Prostate gland (tissue), 2 donors: Measurements from ENCODE around the gene UTS2B. TPM values are rescaled to one million over a fixed set of nuclear protein-coding genes. Genes with fewer than 3 reads are reported as not detected.

Source experiments
- DNase-seq: peaks from one replicate; pipeline ENCODE4 v3.0.0-alpha.2; 2019; ENCODE audit warnings: low spot score
- H3K27ac ChIP-seq, 2 donors: fragments of 200-600 bp; sonication (generic); 2 replicates each; pipeline ENCODE4 v1.5.1; 2017 to 2019
- H3K27me3 ChIP-seq: fragments of 200-600 bp; sonication (generic); replicated peaks from 2 replicates; pipeline ENCODE4 v1.5.1; 2019; ENCODE audit not compliant: insufficient read depth
- H3K36me3 ChIP-seq, 2 donors: fragments of 200-600 bp; sonication (generic); 1 replicate in 1 of 2; 2 replicates in 1 of 2; pipeline versions ENCODE4 v1.5.1 to v1.8.1; 2017 to 2019
- H3K4me1 ChIP-seq: fragments of 200-600 bp; sonication (generic); replicated peaks from 2 replicates; pipeline ENCODE4 v1.5.1; 2019
- H3K4me3 ChIP-seq, 2 donors: fragments of 200-600 bp; sonication (generic); 2 replicates each; pipeline ENCODE4 v1.5.1; 2017 to 2019
- H3K9me3 ChIP-seq: fragments of 200-600 bp; sonication (generic); 2 replicates; pipeline ENCODE4 v1.5.1; 2017
- CTCF ChIP-seq, 4 experiments: fragments of 200-600 bp in 2 of 4; fragments of 450-650 bp in 2 of 4; sonication (generic) in 2 of 4; IDR thresholded peaks; 1 replicate in 3 of 4; 2 replicates in 1 of 4; pipeline ENCODE4 v1.5.1; 2016 to 2019; ENCODE audit warnings: antibody characterized with exemption in 4 of 4, mild to moderate bottlenecking in 2 of 4, moderate library complexity in 2 of 4
- POLR2A ChIP-seq: fragments of 450-650 bp; IDR thresholded peaks from one replicate; pipeline ENCODE4 v1.6.1; 2016; ENCODE audit warnings: antibody characterized with exemption, mild to moderate bottlenecking
- POLR2AphosphoS5 ChIP-seq: sonication (generic); formaldehyde crosslinking; IDR thresholded peaks from one replicate; pipeline ENCODE4 v1.6.1; 2017; ENCODE audit warnings: antibody characterized with exemption
- whole genome bisulfite sequencing: methylation state at CpG from one replicate; pipeline ENCODE4 v1.1.5; 2018; 5-methylcytosine and 5-hydroxymethylcytosine counted together
- intact Hi-C: fragments of 100-400 bp; cut with DNase I; formaldehyde crosslinking; loops from one replicate; pipeline ENCODE4 v1.14.2; 2022
- total RNA-seq, 2 donors: library from RNA; depleted of rRNA; stranded (reverse); fragments of >200 nt; gene quantifications; one replicate each; pipeline ENCODE4 v1.1.0, GENCODE V29; 2016

UTS2B gene
- total RNA-seq, 2 donors from 2014 or later: 0.18 to 4.3 TPM

- TF ChIP-seq POLR2AphosphoS5 (no peak), POLR2A (no peak), CTCF (IDR thresholded peaks at IDR 0.05) (no peak)
- intact Hi-C loops: loop anchor here (10.0 kb wide), 1 partner anchor 64 kb away; no protein-coding TSS in a partner anchor
- 79% methylated on average over 5 of the region's 5 CpGs for WGBS
Measured at GRCh38 chr3:191320316-191320715, 10.0 kb downstream of the UTS2B start.

GRCh38 chr3:191316876-191317603, 13.3 kb downstream of the UTS2B start:
- H3K9me3 ChIP-seq: no peaks in the 10 kb centered on the region
- no peaks in the 10 kb centered on the region for H3K36me3 ChIP-seq
- no peak overlapping the region for H3K4me3 ChIP-seq
- no peak for DNase-seq
- 95% methylated on average over 26 of the region's 40 CpGs for WGBS
- peaks cover 4% of the 10 kb centered on the region for H3K4me1 ChIP-seq
- intact Hi-C loops: no loop called here
- TF ChIP-seq POLR2A: no peak
- no peak for TF ChIP-seq POLR2AphosphoS5
- no peak for TF ChIP-seq CTCF (IDR thresholded peaks at IDR 0.05)
- H3K27me3 ChIP-seq: no peaks in the 10 kb centered on the region
- H3K27ac ChIP-seq: no peak overlapping the region

More at GRCh38 chr3:191320316-191320715, 10.0 kb downstream of the UTS2B start:
- Histone ChIP-seq H3K9me3 (no peaks in the 10 kb centered on the region), H3K27me3 (no peaks in the 10 kb centered on the region), H3K36me3 (no peaks in the 10 kb centered on the region), H3K4me1 (peaks cover 4% of the 10 kb centered on the region), H3K4me3 (no peak overlapping the region), H3K27ac (no peak overlapping the region)
- no peak for DNase-seq

- Histone ChIP-seq H3K27me3 (no peaks in the 10 kb centered on the region), H3K4me1 (no peaks in the 10 kb centered on the region), H3K36me3 (no peaks in the 10 kb centered on the region), H3K27ac (no peak overlapping the region), H3K9me3 (no peaks in the 10 kb centered on the region), H3K4me3 (no peak overlapping the region)
- intact Hi-C loops: no loop called here
- no peak for DNase-seq
- TF ChIP-seq POLR2AphosphoS5: no peak
- no peak for TF ChIP-seq CTCF (IDR thresholded peaks at IDR 0.05)
- TF ChIP-seq POLR2A: no peak
- WGBS: 94% methylated on average over 5 of the region's 5 CpGs
Measured at GRCh38 chr3:191314109-191314728, 16.1 kb downstream of the UTS2B start.

GRCh38 chr3:191313296-191313695, 17.0 kb downstream of the UTS2B start:
- Histone ChIP-seq H3K4me1 (no peaks in the 10 kb centered on the region), H3K36me3 (no peaks in the 10 kb centered on the region), H3K27me3 (no peaks in the 10 kb centered on the region), H3K9me3 (no peaks in the 10 kb centered on the region), H3K4me3 (no peak overlapping the region), H3K27ac (no peak overlapping the region)
- 65% methylated on average over 2 of the region's 2 CpGs for WGBS
- no peak for DNase-seq
- TF ChIP-seq POLR2AphosphoS5: no peak
- TF ChIP-seq CTCF (IDR thresholded peaks at IDR 0.05): no peak
- TF ChIP-seq POLR2A: no peak
- intact Hi-C loops: no loop called here

- H3K4me3 ChIP-seq: no peak overlapping the region
- H3K27me3 ChIP-seq: no peaks in the 10 kb centered on the region
- WGBS: 68% methylated on average over 4 of the region's 4 CpGs
- H3K4me1 ChIP-seq: no peaks in the 10 kb centered on the region
- no peaks in the 10 kb centered on the region for H3K9me3 ChIP-seq
- TF ChIP-seq CTCF (IDR thresholded peaks at IDR 0.05) (no peak), POLR2AphosphoS5 (no peak), POLR2A (no peak)
- intact Hi-C loops: no loop called here
- H3K27ac ChIP-seq: no peak overlapping the region
- H3K36me3 ChIP-seq: no peaks in the 10 kb centered on the region
- no peak for DNase-seq
Measured at GRCh38 chr3:191307341-191307740, 23.0 kb downstream of the UTS2B start.
